Measurements from ENCODE around the gene OGFOD3.
"Not testable (repeated sequence)": the region's sequence is repeated elsewhere in the genome, so short reads cannot be mapped to it uniquely, and the experiment has no call there.

GRCh38 chr17:82381703-82382009 lies 36.7 kb downstream of the OGFOD3 start:
- TF ChIP-seq CTCF (IDR thresholded peaks at IDR 0.05); POLR2AphosphoS5 (IDR thresholded peaks at IDR 0.05; ENCODE audit: insufficient read depth in 1 of 2, low read depth in 1 of 2); POLR2A (IDR thresholded peaks at IDR 0.05): not testable (repeated sequence)

Measured in vagina (tissue), 2 donors.